Endothelial cell of hepatic sinusoid (primary cell): ENCODE measurements around the gene ESR2.

ENCODE experiments used
- in situ Hi-C: cut with HindIII; loops from 2 replicates; pipeline ENCODE4 v1.10.0; 2017; ENCODE audit warnings: low sequenced_read_pairs

The ESR2 gene

DNA sequence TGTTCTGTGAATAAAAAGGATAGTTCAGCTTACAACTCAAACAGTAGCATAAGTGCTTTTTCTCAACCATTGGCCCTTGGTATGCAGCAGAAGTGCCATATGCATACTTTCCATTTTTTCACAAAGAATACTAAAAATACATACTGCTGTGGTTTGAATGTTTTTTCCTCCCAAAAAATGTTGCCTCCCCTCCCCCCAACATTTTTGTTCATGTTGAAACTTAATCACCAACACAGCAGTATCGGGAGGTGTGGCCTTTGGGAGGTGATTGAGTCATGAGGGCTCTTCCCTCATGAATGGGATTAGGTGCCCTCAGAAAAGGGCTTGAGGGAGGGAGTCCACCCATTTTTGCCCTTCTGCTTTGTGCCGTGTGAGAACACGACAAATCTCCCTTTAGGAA, 198.6 kb downstream of the ESR2 start:
- in situ Hi-C loops: no loop called here

GRCh38 chr14:64092940-64093339, 201.2 kb downstream of the ESR2 start:
- in situ Hi-C loops: no loop called here

DNA sequence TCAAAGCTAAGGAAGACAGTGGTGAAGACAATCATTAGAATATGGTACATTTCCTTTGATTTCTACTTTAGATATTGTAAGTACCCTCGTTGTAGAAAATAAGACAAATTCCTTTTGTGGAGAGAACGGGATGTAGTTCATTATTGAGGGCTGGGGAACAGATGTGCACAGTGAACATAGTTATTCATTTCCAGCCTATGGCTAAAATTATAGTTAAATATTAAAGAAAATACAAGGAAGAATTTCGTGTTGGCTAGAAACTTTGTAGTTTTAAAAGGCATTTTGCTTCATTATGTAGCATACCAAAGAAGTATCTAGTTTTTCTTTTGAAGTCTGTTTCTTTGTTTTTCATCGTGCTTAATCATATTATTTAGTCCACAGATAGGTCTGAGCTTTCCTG, 201.8 kb downstream of the ESR2 start:
- in situ Hi-C loops: no loop called here

- in situ Hi-C loops: no loop called here
Measured at GRCh38 chr14:64091217-64091616, 203.0 kb downstream of the ESR2 start.

DNA sequence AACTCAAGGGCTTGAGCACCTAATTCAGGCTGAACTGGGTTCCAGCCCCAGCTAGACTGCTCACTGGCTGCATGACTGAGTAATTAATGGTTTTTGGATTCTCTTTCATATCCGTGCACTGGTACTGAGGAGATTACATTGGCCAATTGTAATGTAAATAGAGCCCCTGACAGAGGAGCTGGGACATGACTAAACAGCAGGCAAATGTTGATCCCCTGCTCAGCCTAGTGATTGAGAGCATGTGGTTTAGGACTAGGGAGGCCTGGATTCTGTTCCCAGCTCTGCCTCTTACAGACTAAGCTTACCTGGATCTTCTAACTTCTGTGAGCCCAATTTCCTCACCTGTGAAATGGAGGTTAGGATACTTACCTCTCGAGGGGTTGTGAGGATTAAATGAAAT, 204.3 kb downstream of the ESR2 start:
- in situ Hi-C loops: no loop called here

DNA sequence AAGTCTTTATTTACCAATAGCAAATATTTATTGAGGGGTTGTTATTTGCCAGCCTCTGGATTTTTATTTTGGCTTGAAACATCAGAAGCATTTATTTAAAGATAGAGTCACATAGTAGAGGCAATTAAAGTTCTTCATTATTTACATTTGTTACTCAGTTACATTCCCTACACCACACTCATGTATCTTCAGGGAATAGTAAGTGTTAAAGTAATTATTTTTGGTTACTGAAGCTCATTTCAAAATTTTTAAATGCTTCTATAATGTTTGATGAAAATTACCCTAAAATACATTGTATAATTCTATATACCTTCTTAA, 205.6 kb downstream of the ESR2 start:
- in situ Hi-C loops: no loop called here

DNA sequence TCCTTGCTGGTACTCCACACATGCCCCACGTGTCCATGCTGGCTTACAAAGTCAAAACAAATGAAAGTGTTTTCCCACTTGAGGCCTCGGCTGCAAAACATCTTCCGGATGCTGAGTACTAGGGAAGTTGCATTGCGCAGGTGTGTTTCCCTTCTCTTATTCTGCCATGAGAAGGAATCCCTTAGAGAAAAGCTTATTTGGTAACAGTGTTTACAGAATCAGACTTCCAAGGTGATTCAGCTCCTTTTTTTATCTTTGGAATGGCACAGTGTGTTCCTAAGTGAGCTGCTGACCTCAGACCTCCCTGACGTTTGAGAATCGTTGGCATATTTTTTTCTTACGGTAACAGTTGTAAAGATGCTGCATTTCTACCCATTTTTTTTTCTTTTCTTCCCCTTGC, 211.3 kb downstream of the ESR2 start:
- in situ Hi-C loops: no loop called here

GRCh38 chr14:64081174-64081746, 212.9 kb downstream of the ESR2 start:
- in situ Hi-C loops: no loop called here

GRCh38 chr14:64080452-64080851, 213.7 kb downstream of the ESR2 start:
- in situ Hi-C loops: no loop called here

- in situ Hi-C loops: no loop called here
Measured at GRCh38 chr14:64075613-64076005, 218.6 kb downstream of the ESR2 start.

- in situ Hi-C loops: no loop called here
Measured at GRCh38 chr14:64074961-64075612, 219.1 kb downstream of the ESR2 start.

- in situ Hi-C loops: no loop called here
Measured at GRCh38 chr14:64069634-64070359, 224.4 kb downstream of the ESR2 start.

- in situ Hi-C loops: no loop called here
Measured at GRCh38 chr14:64064447-64064846, 229.7 kb downstream of the ESR2 start.

- in situ Hi-C loops: no loop called here
Measured at GRCh38 chr14:64062381-64063115, 231.6 kb downstream of the ESR2 start.

DNA sequence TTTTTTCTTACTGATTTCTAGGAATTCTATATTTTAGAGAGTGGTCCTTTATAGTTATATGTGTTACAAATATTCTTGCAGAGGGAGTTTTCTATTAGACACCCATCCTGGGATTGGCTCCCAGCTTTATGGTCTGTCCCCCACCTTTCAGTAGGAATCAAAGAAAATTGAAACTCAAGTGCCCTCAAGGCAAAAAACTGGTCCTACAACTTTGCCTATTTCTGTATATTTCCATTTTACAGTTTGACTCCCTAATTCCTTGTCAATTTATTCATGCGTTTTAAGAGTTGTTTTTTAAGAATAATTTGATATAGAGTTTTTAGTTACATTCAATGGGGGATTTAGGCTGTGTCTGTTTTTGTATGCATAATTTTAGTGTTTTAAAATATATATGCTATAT, 232.5 kb downstream of the ESR2 start:
- in situ Hi-C loops: no loop called here

DNA sequence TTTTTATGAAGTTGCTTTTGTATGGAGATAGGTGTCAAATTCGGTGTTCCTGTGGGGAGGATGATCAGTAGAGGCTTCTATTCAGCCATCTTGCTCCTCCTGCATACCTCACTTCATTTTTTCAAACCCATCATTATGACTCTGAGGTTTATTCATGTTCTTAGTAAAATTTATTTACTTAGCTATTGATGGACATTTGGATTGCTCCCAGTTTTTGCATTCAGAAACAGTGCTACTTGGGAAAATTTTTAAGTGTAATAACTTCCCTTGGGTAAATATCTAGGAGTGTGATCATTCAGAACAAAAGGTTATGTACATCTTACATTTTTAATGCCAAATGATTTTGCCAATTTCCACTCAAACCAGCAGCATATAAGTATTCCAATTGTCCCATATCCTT, 233.1 kb downstream of the ESR2 start:
- in situ Hi-C loops: no loop called here

GRCh38 chr14:64060648-64061096, 233.5 kb downstream of the ESR2 start:
- in situ Hi-C loops: no loop called here

DNA sequence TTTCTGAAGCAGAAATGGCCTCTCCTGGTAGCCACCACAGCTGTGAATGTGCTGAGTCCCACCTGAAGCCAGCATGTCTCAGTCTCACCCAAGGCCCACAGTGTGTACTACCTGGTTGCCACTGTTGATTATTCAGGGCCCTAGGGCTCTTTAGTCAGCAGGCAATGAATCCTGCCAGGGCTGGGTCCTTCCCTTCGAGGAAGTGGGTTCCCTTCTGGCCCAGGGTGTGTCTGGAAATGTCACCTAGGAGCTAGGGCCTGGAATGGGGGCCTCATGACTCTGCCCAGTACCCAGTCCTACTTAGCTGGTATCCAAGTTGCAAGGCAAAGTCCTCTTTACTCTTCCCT, 234.0 kb downstream of the ESR2 start:
- in situ Hi-C loops: no loop called here

DNA sequence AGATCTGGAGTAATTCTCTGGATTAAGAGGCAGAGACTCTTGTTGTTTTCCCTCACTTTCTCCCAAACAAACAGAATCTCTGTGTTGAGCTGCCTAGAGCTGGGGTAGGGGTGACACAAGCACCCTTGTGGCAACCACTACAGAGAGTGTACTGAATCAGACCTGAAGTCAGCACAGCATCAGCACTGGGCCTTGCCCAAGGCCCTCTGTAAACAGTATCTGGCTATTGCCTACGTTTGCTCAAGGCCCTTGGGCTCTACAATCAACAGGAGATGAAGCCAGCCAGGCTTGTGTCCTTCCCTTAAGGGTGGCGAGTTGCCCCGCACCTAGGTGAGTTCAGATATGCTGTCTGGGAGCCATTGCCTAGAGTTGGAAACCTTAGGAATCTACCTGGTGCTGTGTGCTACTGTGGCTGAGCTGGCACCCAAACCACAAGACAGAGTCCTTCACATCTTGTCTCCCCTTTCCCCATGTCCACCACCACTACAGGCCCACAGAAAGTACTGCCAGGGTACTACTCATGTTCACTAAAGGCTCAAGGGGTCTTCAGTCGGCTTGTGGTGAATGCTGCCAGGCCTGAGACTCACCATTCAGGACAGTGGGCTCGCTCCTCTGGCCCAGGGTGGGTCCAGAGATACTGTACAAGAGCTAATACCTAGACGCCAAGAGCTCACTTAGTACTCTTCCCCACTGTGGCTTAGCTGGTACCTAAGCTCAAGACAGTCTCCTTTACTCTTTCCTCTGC, 234.5 kb downstream of the ESR2 start:
- in situ Hi-C loops: loop anchor here (5.0 kb wide), 1 partner anchor 58 kb away; no protein-coding TSS in a partner anchor

DNA sequence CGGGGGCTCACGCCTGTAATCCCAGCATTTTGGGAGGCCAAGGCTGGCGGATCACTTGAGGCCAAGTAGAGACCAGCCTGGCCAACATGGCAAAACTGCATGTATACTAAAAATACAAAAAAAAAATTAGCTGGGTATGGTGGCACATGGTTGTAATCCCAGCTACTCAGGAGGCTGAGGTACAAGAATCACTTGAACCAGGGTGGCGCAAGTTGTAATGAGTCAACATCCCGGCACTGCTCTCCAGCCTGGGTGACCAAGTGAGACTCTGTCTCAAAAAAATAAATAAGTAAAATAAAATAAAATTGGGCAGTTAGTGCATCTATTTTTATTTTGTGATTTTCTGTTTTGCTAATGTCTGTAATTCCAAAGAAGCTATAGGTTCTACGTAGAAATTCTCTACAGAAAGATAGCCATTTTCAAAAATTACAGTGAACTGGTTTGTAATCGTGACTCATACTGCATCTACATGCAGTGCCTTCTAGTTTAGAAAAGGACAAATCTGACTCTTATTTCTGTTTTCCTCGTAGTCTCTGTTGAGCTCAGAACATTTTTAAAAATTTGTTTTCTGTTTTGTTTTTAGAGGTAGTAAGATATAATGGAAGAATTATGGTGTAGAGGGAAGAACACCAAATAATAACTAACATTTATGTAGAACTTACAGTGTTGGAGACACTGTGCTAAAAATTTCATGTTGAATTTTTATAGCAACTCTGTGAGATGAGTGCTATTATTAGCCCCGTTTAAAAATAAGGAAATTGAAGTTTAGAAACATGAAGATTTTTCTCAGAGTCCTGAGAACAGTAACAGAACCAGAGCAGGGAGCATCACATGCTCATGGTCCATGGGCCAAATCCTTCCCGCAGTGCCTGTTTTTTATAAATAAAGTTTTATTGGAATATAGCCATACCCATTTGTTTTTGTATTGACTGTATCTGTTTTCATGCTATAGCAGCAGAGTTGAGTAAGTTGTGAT, 240.2 kb downstream of the ESR2 start:
- in situ Hi-C loops: no loop called here
